ENCODE results near the gene C1QTNF12. TPM values are rescaled to one million over a fixed set of nuclear protein-coding genes. Genes with fewer than 3 reads are reported as not detected.
A peak's percentile ranks its signal among the peaks of the same experiment; 100 is the strongest.

The C1QTNF12 gene
- total and polyA plus RNA-seq, 5 donors from 2014 or later = 0.39 to 6.2 TPM; not detected in 3

DNA sequence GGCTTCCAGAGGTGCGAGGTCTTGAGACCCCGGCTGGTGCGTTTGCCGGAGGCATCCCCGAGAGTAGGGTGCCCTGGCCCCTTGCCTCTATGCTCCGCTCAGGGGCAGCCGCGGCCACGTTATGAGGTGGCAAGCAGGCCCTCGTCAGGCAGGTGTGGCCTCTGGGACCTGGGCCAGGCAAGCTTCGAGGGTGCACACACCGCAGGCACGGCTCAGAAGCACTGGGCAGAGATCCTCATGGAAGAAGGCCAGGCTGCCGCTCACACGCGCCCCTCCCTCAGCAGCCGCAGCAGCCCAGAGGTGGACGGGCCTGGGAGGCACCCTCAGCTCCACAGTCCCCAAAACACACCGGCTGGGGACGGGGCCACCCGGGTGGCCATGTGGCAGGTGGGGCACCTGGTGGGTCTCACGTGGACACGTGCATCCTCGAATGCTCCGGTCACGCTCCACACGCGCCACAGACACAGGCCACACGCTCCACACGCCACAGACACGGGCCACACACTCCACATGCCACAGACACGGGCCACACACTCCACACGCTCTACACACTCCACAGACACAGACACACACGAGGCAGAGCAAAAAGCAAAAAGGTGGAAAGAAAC is 21.2 kb downstream of the C1QTNF12 start:
- no peaks in the 10 kb centered on the region for H3K27me3 ChIP-seq (ENCODE audit: control insufficient read depth, insufficient read depth, low read length)
- ATAC-seq (ENCODE audit: low read depth in 2 of 2) (no peak), DNase-seq (no peak)
- Mint-ChIP-seq H3K27ac (no peak overlapping the region), H3K4me1 (peaks cover 0 to 36% (median 10%) of the 10 kb centered on the region in 4 donors), H3K27me3 (no peaks in the 10 kb centered on the region), H3K9me3 (peaks cover 0 to 2% (median 0%) of the 10 kb centered on the region in 7 donors), H3K4me3 (no peak overlapping the region), H3K36me3 (peaks cover 20% of the 10 kb centered on the region)
- H3K36me3 ChIP-seq (ENCODE audit: control insufficient read depth, insufficient read depth, low read length) = peaks cover 53% of the 10 kb centered on the region
- no peaks in the 10 kb centered on the region for H3K9me3 ChIP-seq (ENCODE audit: control insufficient read depth in 2 of 2, low read length in 2 of 2)
- no peak overlapping the region for H3K27ac ChIP-seq (ENCODE audit: insufficient read depth, low read length, poor library complexity, severe bottlenecking)
- H3K4me1 ChIP-seq (ENCODE audit: control insufficient read depth, insufficient read depth, low read length, poor library complexity, severe bottlenecking) = peaks cover 14% of the 10 kb centered on the region
- no peak overlapping the region for H3K4me3 ChIP-seq (ENCODE audit: low read depth, low read length)

DNA sequence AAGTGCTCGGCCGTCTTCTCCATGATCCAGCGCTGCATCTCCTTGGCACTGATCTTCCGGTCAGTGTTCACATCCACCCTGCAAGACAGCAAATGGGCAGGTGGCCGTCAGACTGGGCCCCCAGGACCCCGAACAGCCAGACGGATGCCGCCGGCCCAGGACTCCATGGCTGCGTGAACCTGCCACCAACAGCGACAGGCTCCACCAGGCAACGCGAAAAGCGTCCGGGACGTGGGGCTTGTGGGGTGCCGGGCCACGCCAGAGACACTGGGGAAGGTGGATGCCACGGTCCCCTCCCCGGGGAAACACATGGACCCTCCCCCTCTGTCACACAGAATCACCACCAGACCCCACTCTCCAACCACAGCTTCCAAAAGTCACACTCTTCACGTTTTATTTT is 22.6 kb downstream of the C1QTNF12 start:
- no peak for ATAC-seq (ENCODE audit: low read depth in 2 of 2)
- peaks cover 0 to 2% (median 0%) of the 10 kb centered on the region in 7 donors for H3K9me3 Mint-ChIP-seq
- Histone ChIP-seq H3K36me3 (ENCODE audit: control insufficient read depth, insufficient read depth, low read length) (peaks cover 52% of the 10 kb centered on the region), H3K9me3 (ENCODE audit: control insufficient read depth in 2 of 2, low read length in 2 of 2) (no peaks in the 10 kb centered on the region), H3K27ac (ENCODE audit: insufficient read depth, low read length, poor library complexity, severe bottlenecking) (no peak overlapping the region), H3K4me3 (ENCODE audit: low read depth, low read length) (no peak overlapping the region), H3K4me1 (ENCODE audit: control insufficient read depth, insufficient read depth, low read length, poor library complexity, severe bottlenecking) (peaks cover 16% of the 10 kb centered on the region), H3K27me3 (ENCODE audit: control insufficient read depth, insufficient read depth, low read length) (no peaks in the 10 kb centered on the region)
- no peak for DNase-seq
- no peak overlapping the region for H3K27ac Mint-ChIP-seq
- no peaks in the 10 kb centered on the region for H3K27me3 Mint-ChIP-seq
- peaks cover 20% of the 10 kb centered on the region for H3K36me3 Mint-ChIP-seq
- peak overlapping the region in 1 of 4 donors; percentile 52 for H3K4me3 Mint-ChIP-seq
- H3K4me1 Mint-ChIP-seq = peaks cover 0 to 30% (median 12%) of the 10 kb centered on the region in 4 donors

DNA sequence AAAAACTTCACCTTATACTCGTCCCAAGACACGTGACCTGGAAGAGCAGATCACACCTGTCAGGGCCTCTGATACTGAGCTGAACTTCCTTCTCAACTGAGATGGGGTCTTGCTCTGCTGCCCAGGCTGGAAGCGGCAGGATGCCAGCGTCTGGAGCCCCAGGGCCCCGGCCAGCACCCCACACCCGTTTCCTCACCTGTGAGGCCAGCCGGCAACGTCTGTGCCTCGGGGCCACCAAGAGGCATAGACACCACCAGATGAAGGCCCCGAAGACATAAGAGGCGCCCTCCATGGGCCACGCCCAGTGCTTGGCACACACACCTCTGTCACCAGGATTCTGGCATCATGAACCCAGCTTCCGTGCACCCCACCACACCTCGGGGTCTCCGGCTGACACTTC is 23.2 kb downstream of the C1QTNF12 start:
- ATAC-seq (ENCODE audit: low read depth in 2 of 2) (no peak), DNase-seq (no peak)
- Mint-ChIP-seq H3K4me1 (peaks cover 0 to 27% (median 12%) of the 10 kb centered on the region in 4 donors), H3K36me3 (peaks cover 20% of the 10 kb centered on the region), H3K27me3 (no peaks in the 10 kb centered on the region), H3K27ac (no peak overlapping the region), H3K9me3 (peaks cover 0 to 2% (median 0%) of the 10 kb centered on the region in 7 donors), H3K4me3 (peak overlapping the region in 2 of 4 donors; percentile 29 to 40)
- H3K4me1 ChIP-seq (ENCODE audit: control insufficient read depth, insufficient read depth, low read length, poor library complexity, severe bottlenecking) = peaks cover 17% of the 10 kb centered on the region
- H3K27me3 ChIP-seq (ENCODE audit: control insufficient read depth, insufficient read depth, low read length) = no peaks in the 10 kb centered on the region
- H3K9me3 ChIP-seq (ENCODE audit: control insufficient read depth in 2 of 2, low read length in 2 of 2) = no peaks in the 10 kb centered on the region
- no peak overlapping the region for H3K4me3 ChIP-seq (ENCODE audit: low read depth, low read length)
- H3K36me3 ChIP-seq (ENCODE audit: control insufficient read depth, insufficient read depth, low read length) = peaks cover 46% of the 10 kb centered on the region
- no peak overlapping the region for H3K27ac ChIP-seq (ENCODE audit: insufficient read depth, low read length, poor library complexity, severe bottlenecking)

DNA sequence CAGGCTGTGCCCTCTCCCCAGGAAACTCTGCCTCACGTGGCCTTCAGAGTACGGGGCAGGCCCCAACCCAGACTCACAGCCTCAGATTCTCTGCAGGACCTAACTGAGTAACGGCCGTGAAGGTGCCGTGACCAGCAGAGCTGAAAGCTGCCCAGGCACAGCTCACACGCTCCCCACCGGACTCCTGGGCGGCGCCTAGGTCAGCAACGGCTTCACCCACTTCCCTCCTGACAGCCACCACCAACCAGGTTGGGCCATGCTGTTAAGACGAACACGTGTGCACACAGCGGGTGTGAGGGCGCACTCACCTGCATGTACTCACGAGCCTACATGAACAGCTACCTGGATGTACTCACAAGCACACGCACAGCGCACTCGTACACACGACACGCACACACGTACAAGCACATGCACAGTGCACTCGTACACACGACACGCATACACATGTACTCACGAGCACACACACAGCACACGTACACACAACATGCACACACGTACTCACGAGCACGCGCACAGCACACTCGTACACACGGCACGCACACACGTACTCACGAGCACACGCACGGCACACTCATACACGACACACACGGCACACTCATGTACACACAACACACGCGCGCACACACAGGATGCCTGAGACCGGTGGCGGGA is 23.8 kb downstream of the C1QTNF12 start:
- DNase-seq (no peak), ATAC-seq (ENCODE audit: low read depth in 2 of 2) (no peak)
- H3K27ac ChIP-seq (ENCODE audit: insufficient read depth, low read length, poor library complexity, severe bottlenecking) = no peak overlapping the region
- peaks cover 17% of the 10 kb centered on the region for H3K4me1 ChIP-seq (ENCODE audit: control insufficient read depth, insufficient read depth, low read length, poor library complexity, severe bottlenecking)
- Mint-ChIP-seq H3K9me3 (peaks cover 0 to 2% (median 0%) of the 10 kb centered on the region in 7 donors), H3K27ac (peak overlapping the region in 2 of 3 donors; percentile 14 to 75), H3K27me3 (no peaks in the 10 kb centered on the region), H3K4me3 (peak overlapping the region in 1 of 4 donors; percentile 29), H3K4me1 (peaks cover 0 to 32% (median 12%) of the 10 kb centered on the region in 4 donors), H3K36me3 (peaks cover 20% of the 10 kb centered on the region)
- peaks cover 40% of the 10 kb centered on the region for H3K36me3 ChIP-seq (ENCODE audit: control insufficient read depth, insufficient read depth, low read length)
- no peaks in the 10 kb centered on the region for H3K27me3 ChIP-seq (ENCODE audit: control insufficient read depth, insufficient read depth, low read length)
- no peak overlapping the region for H3K4me3 ChIP-seq (ENCODE audit: low read depth, low read length)
- no peaks in the 10 kb centered on the region for H3K9me3 ChIP-seq (ENCODE audit: control insufficient read depth in 2 of 2, low read length in 2 of 2)

DNA sequence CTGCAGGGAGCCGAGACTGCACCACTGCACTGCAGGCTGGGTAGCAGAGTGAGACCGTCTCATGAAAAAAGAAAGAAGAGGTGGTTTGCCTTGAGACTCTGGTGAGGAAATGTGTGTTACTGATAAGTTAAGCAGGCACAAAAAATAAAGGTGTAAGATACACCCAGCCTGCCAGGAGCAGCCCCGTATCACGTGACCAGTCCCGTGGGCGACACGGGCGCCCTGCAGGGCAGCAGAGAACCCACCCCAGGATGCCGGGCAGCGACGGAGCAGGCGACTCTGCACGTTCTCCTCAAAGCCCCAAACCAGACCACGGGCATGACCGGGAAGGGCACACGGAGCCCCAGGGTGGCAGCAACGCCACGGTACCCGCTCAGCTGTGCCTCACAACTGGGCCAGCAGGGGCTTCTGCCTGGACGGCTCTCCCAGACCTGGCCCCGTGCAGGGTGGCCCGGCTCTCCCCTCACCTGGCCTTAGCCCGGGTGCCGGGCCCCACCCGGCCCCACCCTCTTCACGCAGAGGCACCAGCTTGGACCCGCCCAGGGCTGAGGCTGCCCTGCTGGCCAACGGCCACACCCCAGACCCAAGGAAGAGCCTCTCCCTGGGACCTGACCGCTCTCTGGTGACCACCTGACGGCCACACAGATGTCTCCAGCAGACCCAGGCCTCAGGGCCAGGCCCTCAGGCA is 24.5 kb downstream of the C1QTNF12 start:
- no peaks in the 10 kb centered on the region for H3K9me3 ChIP-seq (ENCODE audit: control insufficient read depth in 2 of 2, low read length in 2 of 2)
- no peak overlapping the region for H3K4me3 ChIP-seq (ENCODE audit: low read depth, low read length)
- DNase-seq (no peak), ATAC-seq (ENCODE audit: low read depth in 2 of 2) (no peak)
- H3K36me3 ChIP-seq (ENCODE audit: control insufficient read depth, insufficient read depth, low read length) = peaks cover 39% of the 10 kb centered on the region
- H3K27ac ChIP-seq (ENCODE audit: insufficient read depth, low read length, poor library complexity, severe bottlenecking) = no peak overlapping the region
- H3K4me1 ChIP-seq (ENCODE audit: control insufficient read depth, insufficient read depth, low read length, poor library complexity, severe bottlenecking) = peaks cover 22% of the 10 kb centered on the region
- no peaks in the 10 kb centered on the region for H3K27me3 ChIP-seq (ENCODE audit: control insufficient read depth, insufficient read depth, low read length)
- no peak overlapping the region for H3K4me3 Mint-ChIP-seq
- H3K4me1 Mint-ChIP-seq = peaks cover 0 to 30% (median 12%) of the 10 kb centered on the region in 4 donors
- H3K27ac Mint-ChIP-seq = no peak overlapping the region
- no peaks in the 10 kb centered on the region for H3K27me3 Mint-ChIP-seq
- H3K36me3 Mint-ChIP-seq = peaks cover 20% of the 10 kb centered on the region
- peaks cover 0 to 2% (median 0%) of the 10 kb centered on the region in 7 donors for H3K9me3 Mint-ChIP-seq

DNA sequence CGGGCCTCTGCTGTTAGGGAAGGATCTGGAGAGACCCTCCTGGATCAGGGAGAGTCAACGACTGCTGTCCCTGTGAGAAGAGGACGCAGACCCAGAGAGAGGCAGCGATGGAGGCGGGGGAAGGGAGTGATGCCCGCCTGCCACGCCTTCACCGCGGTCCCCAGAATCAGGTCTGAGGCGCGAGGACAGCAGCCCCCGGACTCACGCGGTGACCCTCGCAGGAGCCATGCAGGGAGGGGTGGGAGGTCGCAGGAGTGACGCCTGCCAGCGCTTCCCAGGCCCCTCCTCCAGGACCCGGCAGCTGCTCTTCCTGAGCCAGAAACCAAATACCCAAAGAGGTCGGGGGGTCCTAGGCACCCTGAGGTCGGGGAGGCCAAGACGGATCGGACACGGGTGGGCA is 26.3 kb downstream of the C1QTNF12 start:
- Mint-ChIP-seq H3K27ac (peak overlapping the region in 1 of 3 donors; percentile 47), H3K9me3 (peaks cover 0 to 2% (median 0%) of the 10 kb centered on the region in 7 donors), H3K36me3 (peaks cover 19% of the 10 kb centered on the region), H3K27me3 (peaks cover 6% of the 10 kb centered on the region), H3K4me3 (peak overlapping the region in 1 of 4 donors; percentile 64), H3K4me1 (peaks cover 5 to 34% (median 16%) of the 10 kb centered on the region in 4 donors)
- ATAC-seq (ENCODE audit: low read depth in 2 of 2) (no peak), DNase-seq (no peak)
- no peak overlapping the region for H3K4me3 ChIP-seq (ENCODE audit: low read depth, low read length)
- H3K27ac ChIP-seq (ENCODE audit: insufficient read depth, low read length, poor library complexity, severe bottlenecking) = peak overlapping the region; percentile 84
- H3K36me3 ChIP-seq (ENCODE audit: control insufficient read depth, insufficient read depth, low read length) = peaks cover 22% of the 10 kb centered on the region
- H3K4me1 ChIP-seq (ENCODE audit: control insufficient read depth, insufficient read depth, low read length, poor library complexity, severe bottlenecking) = peaks cover 40% of the 10 kb centered on the region
- H3K9me3 ChIP-seq (ENCODE audit: control insufficient read depth in 2 of 2, low read length in 2 of 2) = no peaks in the 10 kb centered on the region
- H3K27me3 ChIP-seq (ENCODE audit: control insufficient read depth, insufficient read depth, low read length) = no peaks in the 10 kb centered on the region

DNA sequence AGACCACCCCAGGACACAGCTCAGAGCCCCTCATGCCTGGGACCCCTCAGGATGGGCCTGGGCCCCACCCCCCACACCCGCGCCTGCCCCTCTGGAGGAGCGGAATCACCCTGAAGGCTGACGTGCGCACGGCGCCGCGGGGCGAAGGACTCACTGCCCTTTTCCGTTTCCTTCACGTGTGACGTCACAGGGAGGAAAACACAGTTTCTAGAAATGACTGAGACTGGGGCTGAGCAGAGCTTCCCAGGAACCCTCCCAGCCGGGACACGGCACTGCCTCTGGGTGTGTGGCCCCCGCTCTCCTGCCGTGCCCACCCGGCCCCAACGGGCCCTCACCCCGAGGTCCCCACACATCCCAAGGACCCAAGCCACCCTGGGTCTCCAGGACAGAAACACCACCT is 27.2 kb downstream of the C1QTNF12 start:
- no peak overlapping the region for H3K4me3 ChIP-seq (ENCODE audit: low read depth, low read length)
- H3K4me1 ChIP-seq (ENCODE audit: control insufficient read depth, insufficient read depth, low read length, poor library complexity, severe bottlenecking) = peaks cover 49% of the 10 kb centered on the region
- peaks cover 21% of the 10 kb centered on the region for H3K36me3 ChIP-seq (ENCODE audit: control insufficient read depth, insufficient read depth, low read length)
- peak overlapping the region; percentile 84 for H3K27ac ChIP-seq (ENCODE audit: insufficient read depth, low read length, poor library complexity, severe bottlenecking)
- H3K36me3 Mint-ChIP-seq = peaks cover 19% of the 10 kb centered on the region
- no peaks in the 10 kb centered on the region for H3K9me3 ChIP-seq (ENCODE audit: control insufficient read depth in 2 of 2, low read length in 2 of 2)
- peaks cover 6% of the 10 kb centered on the region for H3K27me3 Mint-ChIP-seq
- ATAC-seq (ENCODE audit: low read depth in 2 of 2) = peak in 1 of 2 donors; percentile 11
- peak overlapping the region in 2 of 3 donors; percentile 86 to 88 for H3K27ac Mint-ChIP-seq
- peaks cover 0 to 2% (median 0%) of the 10 kb centered on the region in 7 donors for H3K9me3 Mint-ChIP-seq
- peak; percentile 53 to 68 (median 58) for DNase-seq
- peaks cover 5 to 40% (median 19%) of the 10 kb centered on the region in 4 donors for H3K4me1 Mint-ChIP-seq
- H3K27me3 ChIP-seq (ENCODE audit: control insufficient read depth, insufficient read depth, low read length) = no peaks in the 10 kb centered on the region
- peak overlapping the region; percentile 7 to 56 (median 43) for H3K4me3 Mint-ChIP-seq
